HG03575 (cell line): ENCODE data around the gene NXT1.

Experiments used
- ATAC-seq: cut with Tn5 transposase; IDR thresholded peaks from one replicate; pipeline ENCODE4 v1.9.1; 2021; ENCODE audit not compliant: unreplicated experiment, insufficient number of reproducible peaks, low FRiP score; ENCODE audit errors: extremely low read depth

NXT1 gene

DNA sequence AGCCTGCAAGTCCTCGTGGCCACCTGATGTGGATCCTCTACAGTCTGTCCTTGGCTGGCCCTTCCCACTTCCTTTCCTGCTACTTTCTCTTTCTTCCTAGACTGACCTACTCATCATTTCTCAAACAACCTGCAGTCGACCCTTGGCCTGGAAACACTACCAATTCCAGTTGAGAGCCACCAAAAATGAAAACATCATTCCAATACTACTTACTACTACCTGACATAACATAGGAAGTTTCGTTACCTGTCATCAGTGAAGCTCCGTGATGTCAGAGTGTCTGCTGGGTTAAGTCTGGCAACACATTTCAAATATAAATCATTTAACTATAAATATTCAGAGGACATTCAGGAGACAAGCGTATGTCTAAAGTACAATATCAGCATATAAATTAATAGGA is 25.2 kb downstream of the NXT1 start:
- ATAC-seq: no peak

DNA sequence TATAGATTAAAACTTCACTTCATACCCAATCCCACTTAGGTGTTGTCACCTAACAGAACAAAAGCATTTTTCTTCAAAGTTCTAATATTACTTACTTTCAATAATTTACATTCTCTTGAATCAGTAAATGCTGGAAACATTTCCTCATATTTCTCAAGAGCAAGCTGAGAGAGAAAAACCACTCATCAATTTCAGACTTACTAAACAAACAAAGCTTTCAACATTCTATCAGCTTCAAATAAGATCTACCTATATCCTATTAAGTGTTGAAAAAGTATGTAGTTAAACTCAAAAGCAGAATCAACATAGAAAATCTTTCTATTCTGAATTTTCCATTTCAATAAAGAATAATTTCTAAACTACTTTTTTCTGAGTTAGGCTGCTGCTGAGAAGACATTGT is 29.2 kb downstream of the NXT1 start:
- ATAC-seq: no peak

DNA sequence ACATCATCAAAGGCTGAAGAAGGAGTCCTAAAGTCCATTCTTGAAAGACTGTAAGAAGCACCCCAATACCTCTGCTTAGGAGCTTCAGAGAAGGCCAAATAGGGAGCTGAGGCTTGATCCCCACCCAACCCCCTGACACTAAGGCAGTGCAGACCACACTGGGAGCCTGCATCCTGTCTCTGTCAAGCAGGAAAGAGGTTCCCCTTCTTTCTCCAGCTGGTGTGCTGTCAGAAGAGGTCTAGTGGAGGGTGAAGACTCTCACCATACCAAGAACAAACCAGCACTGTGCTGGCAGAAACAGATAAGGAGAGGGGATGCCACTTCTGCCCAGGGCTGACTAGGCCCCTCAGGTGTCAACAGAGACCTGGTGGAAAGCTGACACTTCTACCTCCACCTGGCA is 31.3 kb downstream of the NXT1 start:
- ATAC-seq: no peak

DNA sequence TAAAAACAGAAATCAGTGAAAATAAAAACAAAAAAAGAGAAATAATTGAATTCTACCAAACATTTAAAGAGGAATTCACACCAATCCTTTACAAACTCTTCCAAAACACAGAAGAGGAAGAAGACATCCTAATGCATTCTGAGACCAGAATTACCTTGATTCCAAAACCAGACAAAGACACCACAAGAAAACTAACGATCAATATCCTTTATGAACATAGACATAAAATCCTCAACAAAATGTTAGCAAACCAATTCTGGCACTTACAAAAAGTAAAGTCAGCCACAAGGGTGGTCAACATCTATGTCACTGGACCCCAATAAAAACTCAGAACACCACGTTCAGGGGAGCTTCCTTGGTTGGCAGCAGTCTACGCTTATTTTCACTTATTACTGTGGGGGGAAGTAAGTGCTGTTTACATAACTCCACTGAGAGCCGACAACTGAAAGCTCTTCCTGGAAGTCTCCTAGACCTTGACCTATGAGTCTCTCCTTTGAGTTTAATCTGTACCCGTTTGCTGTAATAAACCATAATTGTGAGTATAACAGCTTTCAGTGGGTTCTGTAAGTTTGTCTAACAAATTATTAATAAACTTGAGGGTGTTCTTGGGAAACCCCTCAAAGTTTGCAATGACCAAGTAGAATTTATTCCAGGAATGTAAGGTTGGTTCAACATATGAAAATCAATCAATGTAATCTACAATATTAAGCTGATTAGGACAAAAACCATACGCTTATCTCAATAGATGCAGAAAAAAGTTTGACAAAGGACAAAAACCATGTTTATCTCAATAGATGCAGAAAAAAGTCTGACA is 35.9 kb downstream of the NXT1 start:
- no peak for ATAC-seq

DNA sequence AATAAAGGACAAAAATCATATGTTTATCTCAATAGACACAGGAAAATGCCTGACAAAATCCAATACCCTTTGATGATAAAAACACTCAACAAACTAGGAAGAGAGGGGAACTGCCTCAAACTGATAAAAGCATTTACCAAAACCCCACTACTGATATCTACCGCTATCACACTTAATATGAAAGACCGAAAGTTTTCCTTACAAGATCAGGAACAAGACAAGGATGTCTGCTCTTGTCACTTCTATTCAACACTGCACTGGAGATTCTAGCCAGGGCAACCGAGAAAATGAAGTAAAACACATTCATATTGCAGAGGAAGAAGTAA is 36.5 kb downstream of the NXT1 start:
- no peak for ATAC-seq

DNA sequence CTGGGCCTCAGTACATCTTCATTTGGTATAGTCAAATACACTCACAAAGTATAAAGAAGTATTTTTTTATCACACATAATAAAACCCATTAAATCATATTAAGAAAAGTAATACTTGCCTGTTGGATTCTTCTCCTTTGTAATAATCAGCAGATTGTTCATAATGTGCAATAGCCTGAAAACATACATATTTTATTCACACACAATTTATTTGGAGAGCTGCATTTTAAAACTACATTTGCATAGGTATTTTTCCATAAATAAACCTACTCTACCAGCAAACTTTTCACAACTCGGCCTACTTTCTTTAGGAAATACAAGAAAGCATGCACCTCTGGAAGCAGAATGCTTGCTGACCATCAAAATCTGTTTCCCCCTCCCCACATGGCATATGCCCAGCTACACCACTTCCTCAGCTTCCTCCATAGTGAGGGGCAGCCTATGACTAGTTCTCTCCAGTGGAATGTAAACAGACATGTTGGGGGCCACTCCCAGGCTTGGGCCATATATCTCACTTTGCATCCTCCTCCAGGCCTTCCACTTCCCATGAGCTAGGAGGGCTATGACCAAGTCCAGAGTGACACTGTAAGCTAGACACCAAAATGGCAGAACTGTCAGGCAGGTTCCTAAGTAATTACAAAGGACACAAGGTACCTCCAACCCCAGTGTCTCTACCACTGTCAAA is 39.6 kb downstream of the NXT1 start:
- ATAC-seq: no peak

DNA sequence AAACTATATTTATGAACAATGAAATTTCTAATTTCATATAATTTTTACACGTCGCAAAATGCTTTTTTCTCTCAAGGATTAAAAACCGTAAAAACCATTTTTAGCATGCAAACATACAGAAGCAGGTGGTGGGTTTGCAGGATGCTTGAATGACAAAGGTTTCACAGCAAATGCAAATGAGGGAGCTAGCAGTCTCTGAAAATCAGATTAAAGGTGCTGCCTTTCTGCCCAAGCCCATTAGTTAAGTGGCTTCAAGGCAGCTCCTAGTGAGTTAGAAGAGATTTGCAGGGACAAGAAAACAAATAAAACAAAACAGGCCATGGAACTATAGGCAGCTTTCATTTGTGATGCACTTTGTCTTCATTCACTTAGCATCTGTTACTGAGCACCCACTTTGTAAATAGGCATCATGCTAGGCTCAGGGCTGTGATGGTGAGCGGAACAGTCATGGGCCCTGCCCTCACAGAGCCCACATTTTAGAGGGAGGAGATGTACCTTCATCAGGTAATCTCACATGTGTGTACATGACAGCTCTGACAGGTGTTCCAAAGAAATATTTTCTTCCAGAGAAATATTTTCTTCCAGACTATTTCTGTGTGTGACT is 41.2 kb downstream of the NXT1 start:
- no peak for ATAC-seq

DNA sequence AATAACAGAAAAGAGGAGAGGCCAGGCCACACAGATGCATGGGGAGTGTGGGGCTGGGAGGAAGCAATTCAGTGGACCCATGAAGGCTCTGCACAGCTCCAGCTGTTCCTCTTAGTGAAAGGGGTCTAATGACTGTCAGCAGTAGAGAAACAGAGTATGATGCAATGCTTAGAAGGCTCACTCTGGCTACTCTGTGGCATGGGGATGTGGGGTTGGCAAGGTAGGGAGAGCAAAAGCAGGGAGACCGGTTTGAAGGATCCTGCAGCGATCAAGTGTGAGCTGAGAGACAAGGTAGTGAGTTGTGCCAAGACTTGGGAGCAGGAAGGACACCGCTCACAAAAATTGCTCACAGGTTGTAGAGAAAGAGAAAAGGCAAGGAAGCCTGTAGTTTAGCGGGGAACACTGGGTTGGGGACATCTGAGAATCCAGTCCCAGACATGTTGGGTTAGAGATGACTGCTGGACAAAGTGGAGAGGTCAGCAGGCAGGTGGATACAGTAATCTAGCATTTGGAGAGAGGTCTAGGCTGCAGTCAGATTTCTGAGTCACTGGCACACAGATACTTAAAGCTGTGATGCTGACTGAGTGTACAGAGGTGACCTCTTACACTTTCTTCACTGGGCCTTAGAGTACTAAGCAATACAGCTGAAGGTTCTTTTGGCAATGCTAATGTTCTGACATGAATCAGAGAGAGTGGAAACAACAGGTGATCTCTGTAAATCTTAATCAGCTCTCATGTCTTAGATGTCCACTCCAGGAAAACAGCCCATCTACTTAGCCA is 43.6 kb downstream of the NXT1 start:
- no peak for ATAC-seq

DNA sequence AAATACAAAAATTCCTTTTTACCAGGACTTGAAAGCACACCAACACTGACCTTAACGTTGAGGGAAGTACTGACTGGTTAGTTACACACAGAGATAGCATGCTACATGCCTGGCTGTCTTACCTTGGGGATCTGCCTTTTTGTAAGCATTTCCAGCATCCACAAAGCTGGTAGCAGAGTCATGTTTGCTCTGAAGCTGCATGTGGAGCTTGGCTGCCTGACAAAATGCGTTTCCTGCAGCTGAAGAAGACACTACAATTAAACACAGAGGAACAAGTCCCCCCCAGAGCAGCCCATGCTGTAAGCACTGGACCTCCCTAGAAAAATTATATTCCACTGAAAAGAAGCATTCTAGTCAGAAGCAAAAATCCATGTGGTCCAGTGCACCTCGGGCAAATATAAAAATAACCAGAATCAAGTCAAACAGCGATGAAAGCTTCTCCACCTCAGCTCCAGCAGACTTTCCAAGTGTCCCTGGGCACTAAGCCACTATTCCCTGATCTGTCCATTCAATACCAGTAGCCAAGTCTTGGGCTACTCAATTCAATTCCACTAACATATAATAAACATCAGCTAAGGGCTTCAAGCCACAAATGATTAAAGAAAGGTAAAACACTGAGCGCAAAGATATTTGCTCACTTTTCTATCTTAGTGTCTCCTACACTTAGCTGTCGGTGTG is 46.5 kb downstream of the NXT1 start:
- ATAC-seq: no peak

DNA sequence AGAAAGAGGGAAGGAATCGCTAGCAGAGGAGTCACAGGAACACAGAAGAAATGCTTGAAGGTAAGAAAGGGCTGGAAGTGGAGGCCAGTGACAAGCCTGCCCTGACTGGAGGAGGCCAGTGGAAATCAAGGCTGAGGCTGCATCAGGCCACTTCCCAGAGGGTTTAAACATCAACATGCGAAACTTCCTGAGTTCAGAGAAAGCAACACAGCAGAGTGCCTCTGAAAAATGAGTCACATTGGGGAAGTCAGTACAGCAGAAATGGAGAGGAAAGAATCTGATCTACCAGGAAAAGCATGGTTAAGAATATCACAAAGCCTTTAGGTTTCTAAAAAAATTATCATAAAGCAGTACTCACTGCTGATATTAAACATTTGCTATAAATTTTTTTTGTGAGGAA is 47.4 kb downstream of the NXT1 start:
- no peak for ATAC-seq

DNA sequence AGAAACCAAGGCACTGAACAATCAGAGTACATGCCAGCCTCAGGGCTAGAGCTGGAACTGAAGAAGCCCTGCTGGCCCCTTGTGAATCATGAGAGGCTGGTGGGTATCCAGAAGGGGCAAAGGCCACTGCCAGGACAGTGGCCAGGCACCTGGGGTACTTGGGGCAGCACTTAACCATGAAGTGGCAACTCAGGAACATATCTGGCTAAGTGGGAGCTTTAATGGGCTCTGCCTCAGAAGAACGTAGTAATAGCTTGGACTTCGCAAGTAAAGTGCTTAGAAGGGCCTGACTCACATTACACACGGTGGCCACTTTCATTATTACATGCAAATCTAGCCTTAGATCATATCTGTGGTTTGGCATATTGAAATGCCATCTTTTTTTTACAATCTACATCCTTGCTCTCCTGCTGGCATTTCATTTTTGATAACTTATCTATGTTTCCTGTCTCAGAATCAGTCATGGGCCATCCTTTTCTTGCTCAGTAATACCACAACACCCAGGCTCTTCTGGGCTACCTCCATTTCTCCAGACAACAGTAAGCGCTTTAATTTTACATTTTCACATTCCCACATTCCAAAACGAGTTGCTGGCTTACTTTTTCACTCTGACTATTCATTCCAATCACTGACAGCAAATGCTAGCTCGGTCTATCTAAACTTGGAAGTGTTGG is 49.1 kb downstream of the NXT1 start:
- peak; percentile 42 for ATAC-seq

DNA sequence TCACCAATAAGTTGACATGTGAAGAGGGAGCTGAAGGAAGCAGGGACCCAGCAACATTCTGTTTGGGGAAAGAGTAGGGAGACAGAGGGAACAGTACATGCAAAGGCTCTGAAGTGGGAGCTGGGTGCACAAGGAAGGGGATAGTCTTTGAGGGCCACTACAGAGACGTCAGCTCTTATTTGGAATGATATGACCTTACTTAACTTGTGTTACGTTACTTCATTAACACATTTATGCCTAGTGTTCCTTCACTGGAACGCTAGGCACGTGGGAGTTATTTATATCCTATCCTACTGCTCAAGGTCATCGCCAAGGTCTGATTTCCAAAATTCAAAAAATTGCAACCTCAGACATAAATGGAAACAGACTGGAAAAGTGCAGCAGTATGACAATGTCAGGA is 50.5 kb downstream of the NXT1 start:
- no peak for ATAC-seq

DNA sequence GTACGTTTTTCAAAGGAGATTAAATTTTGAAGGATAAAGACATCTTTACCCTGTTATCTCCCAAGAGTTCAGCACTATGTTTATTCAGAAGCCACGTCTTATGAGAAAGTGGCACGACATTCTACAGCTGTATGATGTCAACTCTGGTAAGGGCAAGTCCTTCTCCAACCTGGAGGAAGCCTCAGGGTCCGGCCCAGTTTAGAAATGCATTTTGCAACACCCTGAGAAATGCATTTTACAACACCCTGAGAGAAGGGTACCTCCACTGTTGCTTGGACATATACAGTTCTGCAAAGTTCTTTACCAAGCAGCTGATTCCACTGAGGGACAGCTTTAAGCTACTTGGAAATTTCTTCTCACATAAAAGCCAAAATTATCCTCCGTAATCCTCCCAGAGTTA is 53.2 kb downstream of the NXT1 start:
- ATAC-seq: no peak

DNA sequence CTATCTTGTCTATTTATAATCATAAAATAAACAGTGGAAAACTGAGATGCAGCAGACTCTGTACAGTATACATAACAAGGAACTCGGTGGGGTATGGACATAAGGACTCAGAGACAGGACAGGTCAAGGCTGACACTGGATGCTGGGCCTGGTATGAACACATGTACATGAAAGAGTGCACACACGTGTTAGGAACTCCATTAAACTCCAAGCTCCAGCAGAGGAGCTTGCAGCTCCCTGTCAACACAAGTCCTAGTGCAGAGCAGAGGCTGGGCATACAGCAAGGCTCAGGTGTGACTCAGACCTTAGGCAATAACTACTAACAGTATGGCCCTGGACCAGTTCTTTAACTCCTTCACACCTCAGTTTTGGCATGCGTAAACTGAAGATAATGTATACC is 53.6 kb downstream of the NXT1 start:
- no peak for ATAC-seq
